ENCODE results near the gene CABLES1.

DNA sequence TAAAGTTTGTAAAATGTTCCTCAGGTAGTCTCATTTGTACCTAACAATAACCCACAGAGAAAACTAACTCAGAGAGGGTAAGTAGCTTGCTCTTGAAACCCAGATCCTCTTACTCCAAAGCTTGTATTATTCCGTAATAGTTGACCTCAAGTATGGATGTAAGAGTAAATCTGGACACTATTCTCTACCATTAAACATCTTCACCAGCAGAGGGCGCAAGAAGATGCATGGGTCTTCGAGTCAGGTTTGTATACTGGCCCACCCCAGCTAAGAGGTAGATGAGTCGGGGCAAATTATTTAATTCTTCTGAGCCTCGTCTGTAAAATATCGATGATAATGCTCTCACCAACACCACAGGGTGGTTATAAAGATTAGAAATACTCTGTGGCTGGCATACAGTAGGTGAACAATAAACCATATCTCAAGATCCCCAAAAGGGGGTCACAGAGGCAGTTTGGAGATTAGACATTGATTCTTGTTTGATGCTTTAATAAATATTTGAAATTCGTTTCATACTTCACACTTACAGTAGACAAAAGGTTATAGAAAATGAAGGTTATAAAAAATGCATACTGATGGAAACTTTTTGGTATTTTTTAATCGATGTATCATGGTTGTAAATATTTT, 3.5 kb upstream of the CABLES1 start:
- TF ChIP-seq, protein P1, sequence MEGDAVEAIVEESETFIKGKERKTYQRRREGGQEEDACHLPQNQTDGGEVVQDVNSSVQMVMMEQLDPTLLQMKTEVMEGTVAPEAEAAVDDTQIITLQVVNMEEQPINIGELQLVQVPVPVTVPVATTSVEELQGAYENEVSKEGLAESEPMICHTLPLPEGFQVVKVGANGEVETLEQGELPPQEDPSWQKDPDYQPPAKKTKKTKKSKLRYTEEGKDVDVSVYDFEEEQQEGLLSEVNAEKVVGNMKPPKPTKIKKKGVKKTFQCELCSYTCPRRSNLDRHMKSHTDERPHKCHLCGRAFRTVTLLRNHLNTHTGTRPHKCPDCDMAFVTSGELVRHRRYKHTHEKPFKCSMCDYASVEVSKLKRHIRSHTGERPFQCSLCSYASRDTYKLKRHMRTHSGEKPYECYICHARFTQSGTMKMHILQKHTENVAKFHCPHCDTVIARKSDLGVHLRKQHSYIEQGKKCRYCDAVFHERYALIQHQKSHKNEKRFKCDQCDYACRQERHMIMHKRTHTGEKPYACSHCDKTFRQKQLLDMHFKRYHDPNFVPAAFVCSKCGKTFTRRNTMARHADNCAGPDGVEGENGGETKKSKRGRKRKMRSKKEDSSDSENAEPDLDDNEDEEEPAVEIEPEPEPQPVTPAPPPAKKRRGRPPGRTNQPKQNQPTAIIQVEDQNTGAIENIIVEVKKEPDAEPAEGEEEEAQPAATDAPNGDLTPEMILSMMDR (IDR thresholded peaks at IDR 0.05): peak; percentile 71 to 84 (median 80)
- TF ChIP-seq POLR2A (IDR thresholded peaks at IDR 0.05): no peak
- no peak for TF ChIP-seq EP300 (IDR thresholded peaks at IDR 0.05)

All from gastroesophageal sphincter (tissue), 3 donors.